ENCODE measurements around the gene ADAMTS4.

The ADAMTS4 gene

DNA sequence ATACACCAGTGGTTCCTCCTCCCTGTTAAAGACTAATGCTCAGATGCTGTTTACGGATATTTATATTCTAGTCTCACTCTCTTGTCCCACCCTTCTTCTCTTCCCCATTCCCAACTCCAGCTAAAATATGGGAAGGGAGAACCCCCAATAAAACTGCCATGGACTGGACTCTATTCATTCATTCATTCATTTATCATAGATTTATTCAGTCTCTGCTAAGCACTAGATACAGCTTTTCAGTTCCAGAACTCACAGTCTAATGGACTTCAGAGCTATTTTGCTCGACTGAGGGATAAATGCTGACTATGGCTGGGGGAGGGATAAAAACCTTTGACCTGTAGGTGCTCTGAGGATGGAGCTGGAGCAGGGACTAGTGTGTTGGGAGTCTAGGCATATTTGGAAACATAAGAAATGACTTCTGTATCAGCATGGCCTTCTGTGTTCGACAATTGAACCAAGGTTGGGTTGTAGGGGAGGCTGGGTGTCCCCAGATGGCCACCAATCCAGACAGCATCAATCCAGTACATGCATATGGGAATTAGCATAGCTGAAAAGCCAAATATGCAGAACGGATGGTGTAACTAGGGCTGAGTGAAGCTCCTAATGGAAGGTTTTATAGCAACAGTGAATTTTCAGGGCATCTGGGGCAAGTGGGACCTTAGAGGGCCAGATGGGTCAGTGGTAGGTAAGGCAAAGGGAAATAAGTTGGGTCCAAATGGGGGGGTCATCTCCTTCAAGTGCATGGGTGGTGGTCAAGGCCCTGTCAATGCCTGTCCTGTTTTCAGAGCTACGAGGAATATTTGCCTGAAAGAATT is 20.4 kb upstream of the ADAMTS4 start:
- TF ChIP-seq, protein P1, sequence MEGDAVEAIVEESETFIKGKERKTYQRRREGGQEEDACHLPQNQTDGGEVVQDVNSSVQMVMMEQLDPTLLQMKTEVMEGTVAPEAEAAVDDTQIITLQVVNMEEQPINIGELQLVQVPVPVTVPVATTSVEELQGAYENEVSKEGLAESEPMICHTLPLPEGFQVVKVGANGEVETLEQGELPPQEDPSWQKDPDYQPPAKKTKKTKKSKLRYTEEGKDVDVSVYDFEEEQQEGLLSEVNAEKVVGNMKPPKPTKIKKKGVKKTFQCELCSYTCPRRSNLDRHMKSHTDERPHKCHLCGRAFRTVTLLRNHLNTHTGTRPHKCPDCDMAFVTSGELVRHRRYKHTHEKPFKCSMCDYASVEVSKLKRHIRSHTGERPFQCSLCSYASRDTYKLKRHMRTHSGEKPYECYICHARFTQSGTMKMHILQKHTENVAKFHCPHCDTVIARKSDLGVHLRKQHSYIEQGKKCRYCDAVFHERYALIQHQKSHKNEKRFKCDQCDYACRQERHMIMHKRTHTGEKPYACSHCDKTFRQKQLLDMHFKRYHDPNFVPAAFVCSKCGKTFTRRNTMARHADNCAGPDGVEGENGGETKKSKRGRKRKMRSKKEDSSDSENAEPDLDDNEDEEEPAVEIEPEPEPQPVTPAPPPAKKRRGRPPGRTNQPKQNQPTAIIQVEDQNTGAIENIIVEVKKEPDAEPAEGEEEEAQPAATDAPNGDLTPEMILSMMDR (IDR thresholded peaks at IDR 0.05; ENCODE audit: insufficient read depth, low read depth, low read length, missing control alignments), result no peak
- H3K4me3 ChIP-seq (ENCODE audit: low read length), result no peak overlapping the region
- no peak for DNase-seq (ENCODE audit: low read depth)

DNA sequence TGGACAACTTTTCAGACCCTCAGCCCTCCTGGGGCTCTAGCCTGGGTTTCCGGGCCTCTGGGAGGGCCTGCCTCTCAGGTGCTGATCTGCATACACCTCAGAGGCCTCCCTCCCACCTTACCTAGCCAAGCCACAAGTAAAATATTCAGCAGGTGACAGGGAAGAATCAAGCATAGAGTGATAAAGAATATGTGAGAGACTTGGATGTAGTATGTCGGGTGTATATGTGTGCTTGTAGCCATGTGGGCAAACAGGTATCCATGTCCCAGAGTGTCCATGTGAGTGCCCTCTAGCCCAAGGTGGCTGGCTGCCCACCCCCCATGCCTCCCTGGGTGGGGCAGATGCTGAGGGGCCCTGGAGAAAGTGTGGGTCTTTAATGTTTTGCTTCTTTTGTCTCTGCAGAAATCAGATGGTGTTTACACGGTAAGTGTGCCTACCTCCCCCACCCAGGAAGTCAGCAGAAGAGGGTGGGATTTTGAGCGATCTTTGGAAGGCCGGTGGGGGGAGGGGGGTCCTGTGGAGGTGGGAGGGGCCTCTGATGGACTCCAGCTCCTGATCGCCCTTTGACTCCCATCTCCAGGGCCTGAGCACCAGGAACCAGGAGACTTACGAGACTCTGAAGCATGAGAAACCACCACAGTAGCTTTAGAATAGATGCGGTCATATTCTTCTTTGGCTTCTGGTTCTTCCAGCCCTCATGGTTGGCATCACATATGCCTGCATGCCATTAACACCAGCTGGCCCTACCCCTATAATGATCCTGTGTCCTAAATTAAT is 19.6 kb upstream of the ADAMTS4 start:
- no peak for DNase-seq (ENCODE audit: low read depth)
- TF ChIP-seq, protein P1 (IDR thresholded peaks at IDR 0.05; ENCODE audit: insufficient read depth, low read depth, low read length, missing control alignments), result no peak
- H3K4me3 ChIP-seq (ENCODE audit: low read length), result no peak overlapping the region

- no peak overlapping the region for H3K4me3 ChIP-seq (ENCODE audit: low read length)
- TF ChIP-seq, protein P1 (IDR thresholded peaks at IDR 0.05; ENCODE audit: insufficient read depth, low read depth, low read length, missing control alignments), result no peak
- DNase-seq (ENCODE audit: low read depth), result no peak
Observed at GRCh38 chr1:161217831-161218230, 19.0 kb upstream of the ADAMTS4 start.

- no peak for DNase-seq (ENCODE audit: low read depth)
- TF ChIP-seq, protein P1 (IDR thresholded peaks at IDR 0.05; ENCODE audit: insufficient read depth, low read depth, low read length, missing control alignments), result no peak
- no peak overlapping the region for H3K4me3 ChIP-seq (ENCODE audit: low read length)
Observed at GRCh38 chr1:161216945-161217712, 18.3 kb upstream of the ADAMTS4 start.

GRCh38 chr1:161215076-161215475 is 16.2 kb upstream of the ADAMTS4 start, which contains the start of gene FCER1G:
TSS of gene FCER1G (plus strand) at chr1:161215295. CDS start at chr1:161215322, 27 bp downstream.
- no peak for DNase-seq (ENCODE audit: low read depth)
- TF ChIP-seq, protein P1 (IDR thresholded peaks at IDR 0.05; ENCODE audit: insufficient read depth, low read depth, low read length, missing control alignments), result no peak
- H3K4me3 ChIP-seq (ENCODE audit: low read length), result no peak within 1 kb of the TSS

GRCh38 chr1:161214369-161214768 is 15.5 kb upstream of the ADAMTS4 start:
- TF ChIP-seq, protein P1 (IDR thresholded peaks at IDR 0.05; ENCODE audit: insufficient read depth, low read depth, low read length, missing control alignments), result no peak
- DNase-seq (ENCODE audit: low read depth), result no peak
- H3K4me3 ChIP-seq (ENCODE audit: low read length), result no peak overlapping the region
